GM12865 (cell line): Measurements from ENCODE around the gene SUN2.

Experiments
- DNase-seq: peaks from one replicate; pipeline ENCODE4 v3.0.0; 2010; ENCODE audit warnings: low read depth
- H3K4me3 ChIP-seq: 2 replicates; pipeline ENCODE4 v1.5.1; 2011; ENCODE audit warnings: mild to moderate bottlenecking, low read depth, low read length, control low read depth
- CTCF ChIP-seq: IDR thresholded peaks from 2 replicates; pipeline ENCODE4 v1.5.1; 2011; ENCODE audit warnings: low read length, control low read depth, low read depth, inconsistent platforms; ENCODE audit not compliant: insufficient read depth; ENCODE audit errors: missing control alignments

The SUN2 gene

GRCh38 chr22:38795569-38795968 is 39.8 kb upstream of the SUN2 start:
- H3K4me3 ChIP-seq = no peak overlapping the region
- no peak for TF ChIP-seq CTCF
- no peak for DNase-seq

- peak; percentile 98 for DNase-seq
- TF ChIP-seq CTCF = no peak
Measured at GRCh38 chr22:38793721-38794466, 38.1 kb upstream of the SUN2 start, which contains the start of gene DNAL4. Gene DNAL4 (minus strand): TSS chr22:38794143. CDS start chr22:38782731, 11,412 bp downstream.

GRCh38 chr22:38793317-38793716 is 37.5 kb upstream of the SUN2 start:
- no peak for DNase-seq
- H3K4me3 ChIP-seq = peak overlapping the region; percentile 83
- TF ChIP-seq CTCF = no peak

More at GRCh38 chr22:38793721-38794466, 38.1 kb upstream of the SUN2 start, which contains the start of gene DNAL4:
- H3K4me3 ChIP-seq = peak within 1 kb of the TSS; percentile 83

- H3K4me3 ChIP-seq = peak overlapping the region; percentile 83; the same call in 1 of the 2 replicates
- no peak for TF ChIP-seq CTCF
- no peak for DNase-seq
Measured at GRCh38 chr22:38792833-38793232, 37.0 kb upstream of the SUN2 start.

GRCh38 chr22:38789606-38790005 is 33.8 kb upstream of the SUN2 start:
- DNase-seq = no peak
- TF ChIP-seq CTCF = no peak
- no peak overlapping the region for H3K4me3 ChIP-seq

GRCh38 chr22:38788846-38789245 is 33.0 kb upstream of the SUN2 start:
- DNase-seq = no peak
- TF ChIP-seq CTCF = no peak
- no peak overlapping the region for H3K4me3 ChIP-seq

- no peak for DNase-seq
Measured at GRCh38 chr22:38788021-38788816, 32.4 kb upstream of the SUN2 start.

More at GRCh38 chr22:38788021-38788816, 32.4 kb upstream of the SUN2 start:
- TF ChIP-seq CTCF = no peak
- H3K4me3 ChIP-seq = no peak overlapping the region
